Fibroblast of lung (primary cell): Measurements from ENCODE around the gene EML1.
A peak's percentile ranks its signal among the peaks of the same experiment; 100 is the strongest.

ENCODE experiments used
- CTCF ChIP-seq, 2 donors: IDR thresholded peaks in 1 of 2; conservative IDR thresholded peaks in 1 of 2; 1 replicate in 1 of 2; 2 replicates in 1 of 2; pipeline ENCODE4 v1.5.1; 2011 to 2012; ENCODE audit warnings: low read length in 2 of 2, control low read depth in 1 of 2, inconsistent platforms in 1 of 2, low read depth in 1 of 2, mild to moderate bottlenecking in 1 of 2
- EZH2 ChIP-seq: IDR thresholded peaks from 2 replicates; pipeline ENCODE4 v1.5.1; 2012; ENCODE audit warnings: low read length, control low read depth, mild to moderate bottlenecking; ENCODE audit errors: missing control alignments

- peak; percentile 52 to 59 for TF ChIP-seq CTCF (conservative IDR thresholded peaks at IDR 0.05 in 1 of 2, IDR thresholded peaks at IDR 0.05 in 1 of 2; ENCODE audit: low read depth in 1 of 2, low read length in 2 of 2)
- TF ChIP-seq EZH2, result no peak
These were observed 91.8 kb downstream of the EML1 start for GRCh38 chr14:99884834-99885648.
